Measurements from ENCODE around the gene STAC2.
"Not testable (repeated sequence)": the region's sequence is repeated elsewhere in the genome, so short reads cannot be mapped to it uniquely, and the experiment has no call there.

STAC2 gene

GRCh38 chr17:39186481-39187002, 39.2 kb downstream of the STAC2 start:
- no peak for DNase-seq

DNA sequence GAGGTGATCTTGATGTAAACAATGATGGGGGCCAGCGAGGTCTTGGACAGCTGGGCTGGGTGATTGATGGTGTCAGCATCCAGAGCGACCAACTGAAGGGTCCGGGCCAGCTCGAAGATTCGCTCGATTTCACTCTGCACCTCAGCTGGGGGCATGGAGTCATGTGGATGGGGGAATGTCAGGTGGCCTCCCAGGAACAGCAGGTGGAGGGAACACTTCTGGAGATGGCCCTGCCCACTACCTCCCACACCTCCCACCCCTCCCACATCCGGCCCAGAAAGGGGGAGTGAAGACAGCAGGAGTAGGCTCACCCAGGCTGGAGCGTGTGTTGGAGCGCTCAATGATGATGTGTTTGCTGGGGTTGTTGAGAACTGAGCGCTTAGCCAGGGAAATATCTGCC, 42.0 kb downstream of the STAC2 start:
- DNase-seq, result no peak

DNA sequence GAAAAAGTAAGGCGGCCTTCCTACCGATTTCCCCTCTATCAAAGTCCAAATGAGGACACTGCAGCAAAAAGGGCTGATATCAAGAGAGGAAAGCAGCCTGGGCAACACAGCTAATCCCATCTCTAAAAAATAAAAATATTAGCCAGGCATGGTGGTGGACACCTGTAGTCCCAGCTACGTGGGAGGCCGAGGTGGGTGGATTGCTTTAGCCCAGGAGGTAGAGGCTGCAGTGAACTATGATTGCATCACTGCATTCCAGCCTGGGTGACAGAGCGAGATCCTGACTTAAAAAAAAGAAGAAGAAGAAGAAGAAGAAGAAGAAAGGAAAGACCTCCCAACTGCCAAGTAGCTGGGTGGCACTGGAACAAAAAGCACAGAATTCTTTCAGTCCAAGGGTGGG, 42.7 kb downstream of the STAC2 start:
- DNase-seq, result no peak

DNA sequence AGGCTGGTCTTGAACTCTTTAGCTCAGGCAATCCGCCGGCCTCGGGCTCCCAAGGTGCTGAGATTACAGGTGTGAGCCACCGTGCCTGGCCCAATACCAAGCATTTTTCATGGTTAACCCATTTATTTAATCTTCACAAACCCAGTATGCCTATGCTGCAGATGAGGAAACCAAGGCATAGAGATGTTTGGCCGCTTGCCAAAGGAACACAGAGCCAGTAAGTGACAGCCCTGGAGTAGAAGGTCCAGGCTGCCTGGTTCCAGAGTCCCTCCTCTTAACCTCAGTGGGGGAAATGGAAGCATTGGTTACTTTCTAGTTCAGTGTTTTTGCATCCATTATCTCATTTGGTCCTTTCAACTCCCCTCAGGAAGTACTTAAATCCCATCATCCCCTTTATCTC, 44.4 kb downstream of the STAC2 start:
- DNase-seq, result no peak

GRCh38 chr17:39178536-39178935, 47.2 kb downstream of the STAC2 start:
- DNase-seq, result no peak

- no peak for DNase-seq
These were observed 48.5 kb downstream of the STAC2 start for GRCh38 chr17:39177256-39177655.

DNA sequence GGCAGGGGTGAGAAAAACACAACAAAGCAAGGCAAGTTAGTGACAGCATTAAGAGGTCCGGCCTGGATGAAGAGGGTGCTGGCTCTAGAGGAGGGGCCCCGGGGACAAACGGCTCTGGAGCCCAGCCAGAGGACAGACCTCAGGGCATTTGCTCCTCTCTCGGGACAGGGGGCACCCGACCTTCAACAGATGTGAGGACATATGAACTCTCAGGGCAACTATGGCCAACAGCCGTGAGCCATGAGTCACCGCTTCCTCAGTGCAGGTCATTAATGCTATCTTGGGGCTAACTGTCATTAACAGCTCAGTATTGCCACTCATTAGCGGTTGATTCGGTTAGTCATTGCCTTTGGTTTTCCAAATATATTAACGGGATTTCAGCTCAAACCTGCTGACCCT, 50.1 kb downstream of the STAC2 start:
- DNase-seq, result no peak

- DNase-seq, result peak; percentile 76
These were observed 50.6 kb downstream of the STAC2 start for GRCh38 chr17:39174920-39175694.

- DNase-seq, result no peak
These were observed 52.0 kb downstream of the STAC2 start for GRCh38 chr17:39173526-39174274.

GRCh38 chr17:39173080-39173479, 52.7 kb downstream of the STAC2 start:
- no peak for DNase-seq

DNA sequence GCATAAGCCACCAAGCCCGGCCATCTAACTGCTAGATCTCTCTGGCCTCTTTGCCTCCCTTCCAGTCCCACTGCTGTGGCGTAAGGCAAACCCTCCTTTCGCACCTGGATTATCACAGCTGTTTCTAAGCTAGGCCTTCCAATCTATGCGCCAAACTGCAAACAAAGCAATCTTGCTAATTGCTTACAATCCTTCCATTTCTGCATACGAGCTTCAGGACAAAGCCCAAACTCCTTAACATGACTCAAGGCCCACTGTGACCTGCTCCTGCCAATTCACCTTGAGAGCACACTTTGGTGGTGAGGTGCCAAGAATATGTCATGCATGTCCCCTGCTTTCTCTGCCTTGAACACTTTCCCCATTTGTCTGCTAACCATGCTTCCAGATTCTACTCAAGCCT, 53.8 kb downstream of the STAC2 start:
- no peak for DNase-seq

- DNase-seq, result no peak
These were observed 55.2 kb downstream of the STAC2 start for GRCh38 chr17:39170558-39170957.

DNA sequence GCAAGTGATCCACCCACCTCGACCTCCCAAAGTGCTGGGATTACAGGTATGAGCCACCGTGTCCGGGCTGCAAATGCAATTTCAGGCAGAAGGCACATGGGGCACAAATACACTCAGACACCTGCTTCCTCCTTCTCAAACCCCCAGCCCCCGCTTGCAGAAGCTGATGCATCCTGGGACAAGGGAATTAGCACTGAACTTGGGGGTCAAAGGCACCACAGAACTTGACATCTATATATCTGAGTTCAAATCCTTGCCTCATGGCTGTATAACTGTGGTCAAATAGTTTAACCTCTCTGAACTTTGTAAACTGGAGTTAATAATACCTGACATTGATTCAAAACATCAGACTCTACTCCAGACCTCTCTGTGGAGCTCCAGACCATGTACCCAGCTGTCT, 55.6 kb downstream of the STAC2 start:
- no peak for DNase-seq

DNA sequence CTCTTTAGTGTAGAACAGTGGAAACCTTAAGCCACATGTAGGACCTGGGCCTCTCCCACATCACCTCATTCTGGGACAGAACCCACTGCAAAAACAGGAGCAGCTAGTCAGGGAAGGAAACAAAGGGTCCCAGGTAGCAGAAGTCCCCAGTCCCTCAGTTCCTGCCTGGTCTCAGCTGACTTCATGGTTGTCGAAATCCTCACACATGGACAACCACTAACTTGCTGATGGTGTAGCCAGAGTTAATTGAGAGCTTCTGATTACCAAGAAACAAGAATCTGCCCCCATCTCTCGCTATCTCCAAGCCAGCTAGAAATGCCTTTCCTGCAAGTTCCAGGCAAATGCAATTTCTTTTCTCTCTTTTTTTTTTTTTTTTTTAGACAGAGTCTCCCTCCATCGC, 56.2 kb downstream of the STAC2 start:
- no peak for DNase-seq

GRCh38 chr17:39169101-39169500, 56.6 kb downstream of the STAC2 start:
- no peak for DNase-seq

- DNase-seq, result not testable (repeated sequence)
These were observed 57.2 kb downstream of the STAC2 start for GRCh38 chr17:39168503-39168902.

GRCh38 chr17:39167476-39167875, 58.3 kb downstream of the STAC2 start:
- no peak for DNase-seq

DNA sequence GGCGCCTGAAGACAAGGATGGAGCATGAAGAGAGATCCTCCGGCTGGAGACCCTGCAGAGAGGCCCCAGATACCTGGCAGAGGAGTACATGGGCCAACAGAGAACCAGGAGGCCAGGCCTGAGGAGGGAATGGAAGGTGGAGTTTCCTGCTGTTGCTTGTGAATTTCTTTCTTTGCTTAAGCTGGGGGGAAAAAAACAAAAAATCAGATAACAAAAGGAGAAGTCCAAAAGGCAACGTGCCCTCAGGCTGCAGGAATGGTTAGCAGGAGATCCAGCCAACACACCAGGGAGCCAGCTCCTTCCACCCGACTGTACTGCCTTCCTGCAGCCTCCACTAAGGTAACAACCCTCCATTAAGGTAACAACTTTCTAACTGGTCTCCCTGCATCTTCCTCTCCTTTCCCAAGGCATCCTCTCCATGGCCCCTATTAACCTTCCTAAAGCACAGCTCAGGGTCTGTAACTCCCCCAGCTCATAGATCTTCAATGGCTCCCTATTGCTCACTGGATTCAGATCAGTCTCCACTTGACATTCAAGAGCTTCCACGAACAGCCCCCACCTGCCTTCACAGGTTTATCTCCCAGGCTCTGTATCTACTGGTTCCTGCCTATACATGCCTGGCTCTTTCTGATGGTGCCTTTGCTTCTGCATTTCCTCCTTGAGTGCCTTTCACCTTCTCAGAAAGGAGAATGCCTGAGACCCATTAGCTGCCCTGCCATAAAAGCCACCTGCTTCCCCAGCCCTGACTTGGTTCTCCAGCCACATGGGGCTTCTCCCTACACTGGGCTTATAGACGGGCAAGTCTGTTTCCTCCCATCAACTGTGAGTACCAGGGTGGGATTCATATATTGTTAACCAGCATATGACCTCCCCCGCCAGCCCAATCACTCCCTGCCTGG, 59.1 kb downstream of the STAC2 start:
- DNase-seq, result no peak

- DNase-seq, result no peak
These were observed 59.9 kb downstream of the STAC2 start, which contains the start of gene ARL5C for GRCh38 chr17:39165841-39166349. TSS of gene ARL5C (minus strand) at chr17:39166161. CDS start at chr17:39165760, 401 bp downstream.

DNA sequence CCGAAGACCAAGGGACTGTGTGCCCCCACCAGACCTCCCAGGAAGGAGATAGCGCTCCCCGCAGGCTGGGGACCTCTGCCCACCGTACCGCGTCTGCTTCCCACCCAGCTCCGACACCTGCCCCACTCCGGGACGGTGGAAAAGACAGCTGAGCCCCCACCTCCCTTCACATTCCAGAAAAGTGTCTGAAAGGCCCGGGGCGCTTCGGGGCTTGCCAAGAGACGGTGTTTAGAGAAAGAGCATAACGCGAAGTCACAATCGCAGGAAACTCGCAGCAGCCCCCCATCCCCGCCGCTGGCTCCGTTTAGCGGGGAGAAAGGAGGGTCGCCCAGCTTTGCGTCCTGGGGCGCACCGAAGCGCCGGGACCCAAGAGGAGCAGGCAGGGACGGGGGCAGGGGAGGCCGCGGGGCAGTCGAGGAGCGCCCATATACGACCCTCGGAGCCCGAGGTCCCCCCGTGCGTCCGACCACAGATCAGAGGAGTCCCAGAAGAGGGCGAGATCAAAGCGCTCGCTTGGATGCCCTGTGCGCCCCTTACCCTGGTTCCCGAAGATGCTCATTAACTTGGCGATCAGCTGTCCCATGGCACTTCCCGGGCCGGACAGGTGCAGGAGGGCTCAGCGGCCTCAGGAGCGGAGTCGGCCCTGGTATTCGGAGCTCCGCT, 60.4 kb downstream of the STAC2 start:
- no peak for DNase-seq

DNA sequence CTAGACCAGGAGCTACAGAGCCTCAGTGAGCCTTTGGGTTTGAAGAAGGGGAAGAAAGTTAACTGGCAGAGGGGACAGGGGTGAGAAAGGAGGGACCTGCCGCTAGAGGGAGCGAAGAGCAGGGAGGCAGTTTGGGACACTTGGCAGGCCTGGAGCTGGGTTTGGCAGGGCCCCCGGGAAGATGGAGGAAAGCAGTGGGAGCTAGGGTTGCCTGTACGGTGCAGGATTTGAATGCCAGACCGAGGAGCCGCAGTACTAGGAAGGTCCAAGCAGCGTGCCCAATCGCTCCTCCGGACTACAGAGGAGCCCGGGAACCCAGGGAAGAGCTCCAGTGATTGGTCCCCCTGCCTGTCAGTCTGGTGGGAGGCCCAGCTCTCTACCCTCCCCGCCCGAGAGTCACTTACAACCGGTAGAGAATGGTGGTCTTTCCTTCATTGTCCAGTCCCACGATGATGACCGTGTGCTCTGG, 61.0 kb downstream of the STAC2 start:
- peak; percentile 83 for DNase-seq

DNA sequence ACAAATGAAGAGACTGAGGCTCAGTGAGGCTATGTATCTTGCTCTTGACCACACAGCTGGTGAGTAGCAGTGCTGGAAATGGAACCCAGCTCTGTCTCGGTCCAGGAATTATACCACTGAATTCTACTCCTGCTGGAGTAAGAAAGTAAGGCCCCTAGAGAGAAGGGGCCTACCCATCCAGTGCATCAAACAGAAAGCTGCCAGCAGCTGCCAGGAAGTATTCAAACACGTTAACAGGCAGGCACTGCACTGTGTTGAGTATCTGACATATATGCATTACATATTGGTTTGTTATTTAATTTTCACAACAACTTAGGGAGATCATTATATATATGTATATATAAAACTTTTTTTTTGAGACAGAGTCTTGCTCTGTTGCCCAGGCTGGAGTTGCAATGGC, 63.8 kb downstream of the STAC2 start:
- no peak for DNase-seq

All from 8988T (cell line).